CD14-positive monocyte (primary cell): ENCODE data around the gene HSPA6. TPM values are rescaled to one million over a fixed set of nuclear protein-coding genes. Genes with fewer than 3 reads are reported as not detected.

Source experiments
- DNase-seq, 3 donors: peaks; one replicate each; pipeline ENCODE4 v3.0.0-alpha.2; 2011 to 2022
- H2AFZ ChIP-seq: 2 replicates; pipeline ENCODE4 v1.6.0; 2012; ENCODE audit warnings: mild to moderate bottlenecking, low read depth, low read length, inconsistent platforms; ENCODE audit not compliant: insufficient read depth, poor library complexity, severe bottlenecking
- H3K27ac ChIP-seq, 2 donors: 1 replicate in 1 of 2; 2 replicates in 1 of 2; pipeline ENCODE4 v1.5.1; 2012 to 2013; ENCODE audit warnings: low read length in 2 of 2, control low read depth in 1 of 2, inconsistent platforms in 1 of 2, low read depth in 1 of 2, mild to moderate bottlenecking in 1 of 2
- H3K27me3 ChIP-seq, 2 donors: one replicate each; pipeline versions ENCODE4 v1.6.0 to v1.6.1; 2011 to 2013; ENCODE audit warnings: low read length in 2 of 2; ENCODE audit not compliant: control insufficient read depth in 2 of 2, insufficient read depth in 2 of 2
- H3K36me3 ChIP-seq, 2 donors: replicated peaks in 1 of 2; 1 replicate in 1 of 2; 2 replicates in 1 of 2; pipeline versions ENCODE4 v1.5.1 to v1.6.1; 2012 to 2013; ENCODE audit warnings: low read length in 2 of 2, control low read depth in 1 of 2, inconsistent platforms in 1 of 2, mild to moderate bottlenecking in 1 of 2; ENCODE audit not compliant: insufficient read depth in 2 of 2, control insufficient read depth in 1 of 2
- H3K4me1 ChIP-seq, 2 donors: 1 replicate in 1 of 2; 2 replicates in 1 of 2; pipeline versions ENCODE4 v1.5.1 to v1.6.1; 2012 to 2013; ENCODE audit warnings: low read length in 2 of 2, control low read depth in 1 of 2, inconsistent platforms in 1 of 2, mild to moderate bottlenecking in 1 of 2, moderate library complexity in 1 of 2; ENCODE audit not compliant: insufficient read depth in 2 of 2, control insufficient read depth in 1 of 2
- H3K4me2 ChIP-seq: replicated peaks from 2 replicates; pipeline ENCODE3; 2012; ENCODE audit warnings: low read length, moderate library complexity, mild to moderate bottlenecking; ENCODE audit not compliant: poor library complexity, severe bottlenecking; ENCODE audit errors: extremely low read depth
- H3K4me3 ChIP-seq, 3 experiments: fragments of 200-600 bp in 1 of 3; sonication (generic) in 1 of 3; replicated peaks in 1 of 3; 1 replicate in 2 of 3; 2 replicates in 1 of 3; pipeline ENCODE4 v1.5.1; 2011 to 2013; ENCODE audit warnings: low read length in 3 of 3, mild to moderate bottlenecking in 3 of 3, control low read depth in 2 of 3, low read depth in 2 of 3, inconsistent platforms in 1 of 3, moderate library complexity in 1 of 3
- H3K79me2 ChIP-seq: 2 replicates; pipeline ENCODE4 v1.6.0; 2012; ENCODE audit warnings: mild to moderate bottlenecking, control low read depth, inconsistent platforms, low read length, moderate library complexity; ENCODE audit not compliant: insufficient read depth
- H3K9ac ChIP-seq: 2 replicates; pipeline ENCODE4 v1.6.0; 2017; ENCODE audit warnings: low read length, mild to moderate bottlenecking; ENCODE audit not compliant: insufficient read depth, poor library complexity, severe bottlenecking
- H3K9me3 ChIP-seq, 2 donors: replicated peaks in 1 of 2; 1 replicate in 1 of 2; 2 replicates in 1 of 2; pipeline versions ENCODE4 v1.5.1 to v1.6.1; 2012 to 2013; ENCODE audit warnings: low read length in 2 of 2, control low read depth in 1 of 2; ENCODE audit not compliant: control insufficient read depth in 1 of 2, insufficient read depth in 1 of 2
- H4K20me1 ChIP-seq: 2 replicates; pipeline ENCODE4 v1.6.0; 2012; ENCODE audit warnings: mild to moderate bottlenecking, low read length, control low read depth, moderate library complexity; ENCODE audit not compliant: insufficient read depth
- H3K27ac Mint-ChIP-seq, 7 donors: one replicate each; pipeline ENCODE4 v1.8.0; 2020; ENCODE audit warnings: mild to moderate bottlenecking in 7 of 7, mixed read lengths in 7 of 7, moderate library complexity in 6 of 7, inconsistent platforms in 2 of 7
- H3K27me3 Mint-ChIP-seq, 3 donors: one replicate each; pipeline ENCODE4 v1.8.0; 2021 to 2022; ENCODE audit warnings: low read depth in 3 of 3, mild to moderate bottlenecking in 3 of 3, mixed read lengths in 3 of 3, moderate library complexity in 3 of 3, inconsistent platforms in 1 of 3
- H3K36me3 Mint-ChIP-seq, 2 donors: one replicate each; pipeline ENCODE4 v1.8.0; 2020; ENCODE audit warnings: mixed read lengths in 2 of 2, inconsistent platforms in 1 of 2, mild to moderate bottlenecking in 1 of 2
- H3K4me1 Mint-ChIP-seq: one replicate; pipeline ENCODE4 v1.8.0; 2020; ENCODE audit warnings: mild to moderate bottlenecking, mixed read lengths
- H3K4me3 Mint-ChIP-seq, 2 donors: one replicate each; pipeline ENCODE4 v1.8.0; 2020; ENCODE audit warnings: mild to moderate bottlenecking in 2 of 2, mixed read lengths in 2 of 2, moderate library complexity in 1 of 2
- H3K9me3 Mint-ChIP-seq, 7 donors: one replicate each; pipeline ENCODE4 v1.8.0; 2020 to 2022; ENCODE audit warnings: mixed read lengths in 7 of 7, mild to moderate bottlenecking in 6 of 7, moderate library complexity in 6 of 7, inconsistent platforms in 2 of 7
- CTCF ChIP-seq: fragments of 200-600 bp; IDR thresholded peaks from one replicate; pipeline ENCODE4 v1.8.0; 2022; ENCODE audit warnings: antibody characterized with exemption, mild to moderate bottlenecking
- WGBS: methylation state at CpG from one replicate; pipeline ENCODE4 v1.1.5; 2013; ENCODE audit warnings: missing lambda C conversion rate; ENCODE audit not compliant: insufficient coverage; 5-methylcytosine and 5-hydroxymethylcytosine counted together
- intact Hi-C, 2 donors: fragments of 100-400 bp; cut with micrococcal nuclease; formaldehyde crosslinking; loops; one replicate each; pipeline versions ENCODE4 v1.15.0 to v1.15.1; 2023
- polyA plus RNA-seq, 3 donors: library from polyadenylated mRNA; depleted of rRNA in 1 of 3; unstranded in 2 of 3; stranded (reverse) in 1 of 3; fragments of 300-500 nt in 2 of 3; fragments of >200 nt in 1 of 3; fragmentation: Illumina TruSeq in 2 of 3; gene quantifications; 1 replicate in 2 of 3; 2 replicates in 1 of 3; pipeline ENCODE4 v1.2.3, GENCODE V29; 2012 to 2021

Gene HSPA6
- polyA plus RNA-seq, 3 donors = 3.4 to 37.5 (median 19.3) TPM

DNA sequence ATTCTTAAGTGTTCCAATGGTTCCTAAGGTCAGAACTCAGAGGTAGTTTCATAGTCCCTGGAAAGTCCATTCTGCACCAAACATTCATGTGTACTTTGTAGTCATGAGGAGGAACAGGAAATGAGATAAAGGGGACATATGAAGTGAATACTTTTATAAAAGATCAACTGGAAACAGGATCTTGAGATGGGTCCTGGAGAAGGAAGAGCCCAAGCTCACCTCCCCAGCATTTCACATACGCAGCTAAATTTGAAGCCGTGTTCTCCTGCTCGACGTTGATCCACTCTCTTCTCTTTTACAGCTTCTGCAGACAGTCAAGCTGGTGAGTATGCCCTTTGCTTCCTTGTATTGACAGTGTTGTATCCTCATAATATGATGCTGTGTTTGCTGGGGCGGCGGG lies 18.7 kb upstream of the HSPA6 start:
- Mint-ChIP-seq H3K9me3 (no peaks in the 10 kb centered on the region), H3K4me3 (peak overlapping the region; percentile 90 to 99), H3K27ac (peak overlapping the region; percentile 96 to 99 (median 98)), H3K27me3 (no peaks in the 10 kb centered on the region), H3K36me3 (peaks cover 34 to 45% of the 10 kb centered on the region in 2 donors), H3K4me1 (peaks cover 60% of the 10 kb centered on the region)
- no CpG with 5 or more reads among the region's 6 CpGs for WGBS
- Histone ChIP-seq H2AFZ (no peak overlapping the region), H3K9me3 (no peaks in the 10 kb centered on the region), H3K27ac (peak overlapping the region; percentile 87 to 88), H4K20me1 (peaks cover 44% of the 10 kb centered on the region), H3K36me3 (peaks cover 28 to 31% of the 10 kb centered on the region in 2 donors), H3K4me2 (peak overlapping the region; percentile 82), H3K4me1 (peaks cover 48 to 72% of the 10 kb centered on the region in 2 donors), H3K9ac (peak overlapping the region; percentile 57), H3K79me2 (peaks cover 29% of the 10 kb centered on the region), H3K27me3 (no peaks in the 10 kb centered on the region), H3K4me3 (peak overlapping the region; percentile 75 to 98 (median 87))
- intact Hi-C loops = no loop called here
- no peak for TF ChIP-seq CTCF
- peak in 2 of 3 donors; percentile 25 to 77 for DNase-seq

- WGBS = no CpG with 5 or more reads among the region's 15 CpGs
- peak overlapping the region; percentile 75 to 98 (median 87) for H3K4me3 ChIP-seq
Observed at GRCh38 chr1:161506336-161507223, 17.8 kb upstream of the HSPA6 start.

More at GRCh38 chr1:161506336-161507223, 17.8 kb upstream of the HSPA6 start:
- H3K4me3 Mint-ChIP-seq = peak overlapping the region; percentile 90 to 99
- no peaks in the 10 kb centered on the region for H3K9me3 ChIP-seq
- peak overlapping the region; percentile 82 for H3K4me2 ChIP-seq
- no peaks in the 10 kb centered on the region for H3K27me3 Mint-ChIP-seq
- intact Hi-C loops = no loop called here
- H3K27ac ChIP-seq = peak overlapping the region; percentile 87 to 88
- H3K27me3 ChIP-seq = no peaks in the 10 kb centered on the region
- peaks cover 0 to 2% (median 0%) of the 10 kb centered on the region in 7 donors for H3K9me3 Mint-ChIP-seq
- H3K27ac Mint-ChIP-seq = peak overlapping the region; percentile 96 to 99 (median 98)
- no peak overlapping the region for H2AFZ ChIP-seq
- H3K36me3 ChIP-seq = peaks cover 37 to 40% of the 10 kb centered on the region in 2 donors
- peaks cover 58% of the 10 kb centered on the region for H3K4me1 Mint-ChIP-seq
- no peak for TF ChIP-seq CTCF
- H3K36me3 Mint-ChIP-seq = peaks cover 43 to 54% of the 10 kb centered on the region in 2 donors
- H4K20me1 ChIP-seq = peaks cover 53% of the 10 kb centered on the region
- H3K4me1 ChIP-seq = peaks cover 43 to 72% of the 10 kb centered on the region in 2 donors
- H3K9ac ChIP-seq = peak overlapping the region; percentile 57
- DNase-seq = peak; percentile 80 to 94 (median 82)
- peaks cover 29% of the 10 kb centered on the region for H3K79me2 ChIP-seq
